GM12872 (cell line): ENCODE measurements around the gene MGAT1.

Source experiments
- TF ChIP-seq, protein P1 (sequence below): IDR thresholded peaks from 3 replicates; pipeline ENCODE4 v1.5.1; 2011; ENCODE audit warnings: low read depth, mild to moderate bottlenecking, low read length, moderate library complexity; ENCODE audit not compliant: insufficient read depth

MGAT1 gene

GRCh38 chr5:180798193-180798592, 4.4 kb downstream of the MGAT1 start:
- TF ChIP-seq, protein P1, sequence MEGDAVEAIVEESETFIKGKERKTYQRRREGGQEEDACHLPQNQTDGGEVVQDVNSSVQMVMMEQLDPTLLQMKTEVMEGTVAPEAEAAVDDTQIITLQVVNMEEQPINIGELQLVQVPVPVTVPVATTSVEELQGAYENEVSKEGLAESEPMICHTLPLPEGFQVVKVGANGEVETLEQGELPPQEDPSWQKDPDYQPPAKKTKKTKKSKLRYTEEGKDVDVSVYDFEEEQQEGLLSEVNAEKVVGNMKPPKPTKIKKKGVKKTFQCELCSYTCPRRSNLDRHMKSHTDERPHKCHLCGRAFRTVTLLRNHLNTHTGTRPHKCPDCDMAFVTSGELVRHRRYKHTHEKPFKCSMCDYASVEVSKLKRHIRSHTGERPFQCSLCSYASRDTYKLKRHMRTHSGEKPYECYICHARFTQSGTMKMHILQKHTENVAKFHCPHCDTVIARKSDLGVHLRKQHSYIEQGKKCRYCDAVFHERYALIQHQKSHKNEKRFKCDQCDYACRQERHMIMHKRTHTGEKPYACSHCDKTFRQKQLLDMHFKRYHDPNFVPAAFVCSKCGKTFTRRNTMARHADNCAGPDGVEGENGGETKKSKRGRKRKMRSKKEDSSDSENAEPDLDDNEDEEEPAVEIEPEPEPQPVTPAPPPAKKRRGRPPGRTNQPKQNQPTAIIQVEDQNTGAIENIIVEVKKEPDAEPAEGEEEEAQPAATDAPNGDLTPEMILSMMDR: no peak

DNA sequence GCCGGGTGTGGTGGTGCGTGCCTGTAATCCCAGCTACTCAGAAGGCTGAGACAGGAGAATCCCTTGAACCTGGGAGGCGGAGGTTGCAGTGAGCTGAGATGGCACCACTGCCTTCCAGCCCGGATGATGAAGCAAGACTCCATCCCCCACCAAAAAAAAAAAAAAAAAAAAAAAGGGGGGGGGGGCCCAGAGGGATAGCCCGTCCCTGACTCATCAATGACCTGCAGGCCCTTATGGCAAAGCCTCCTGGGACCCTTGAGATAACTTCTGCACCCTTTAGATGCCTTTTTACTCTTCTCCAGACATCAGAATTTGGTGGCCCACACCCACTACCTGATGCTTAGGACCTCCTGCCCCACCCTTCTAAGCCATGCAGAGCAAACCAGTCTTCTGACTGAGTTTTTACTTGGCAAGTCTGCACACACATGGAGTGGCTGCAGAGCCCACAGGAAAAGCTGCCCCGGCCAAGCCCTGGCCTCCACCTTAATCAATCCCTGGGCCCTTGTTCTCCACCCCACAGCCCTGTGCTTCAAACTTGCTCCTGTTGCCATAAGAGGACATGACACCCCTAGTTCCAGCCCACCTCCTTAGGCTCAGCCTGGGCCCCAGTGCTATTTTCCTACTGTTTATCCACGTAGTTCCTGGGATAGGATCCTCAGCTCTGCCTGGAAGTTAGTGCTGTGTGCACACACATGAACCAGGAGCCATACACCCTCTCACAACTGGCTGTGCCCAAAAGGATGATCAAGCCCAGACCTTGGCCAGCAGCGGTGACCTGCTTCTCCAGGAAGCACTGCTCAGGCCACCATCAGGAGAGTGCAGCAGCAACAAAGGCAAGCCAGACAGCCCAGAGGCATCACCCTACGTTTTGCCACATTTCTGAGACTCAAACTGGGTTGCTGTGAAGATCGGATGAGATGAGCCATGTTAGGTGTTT, 5.1 kb downstream of the MGAT1 start:
- TF ChIP-seq, protein P1: no peak

GRCh38 chr5:180795771-180796313, 6.8 kb downstream of the MGAT1 start:
- TF ChIP-seq, protein P1: no peak

GRCh38 chr5:180792965-180793287, 9.7 kb downstream of the MGAT1 start:
- TF ChIP-seq, protein P1: no peak

GRCh38 chr5:180792287-180792964, 10.2 kb downstream of the MGAT1 start:
- TF ChIP-seq, protein P1: no peak

DNA sequence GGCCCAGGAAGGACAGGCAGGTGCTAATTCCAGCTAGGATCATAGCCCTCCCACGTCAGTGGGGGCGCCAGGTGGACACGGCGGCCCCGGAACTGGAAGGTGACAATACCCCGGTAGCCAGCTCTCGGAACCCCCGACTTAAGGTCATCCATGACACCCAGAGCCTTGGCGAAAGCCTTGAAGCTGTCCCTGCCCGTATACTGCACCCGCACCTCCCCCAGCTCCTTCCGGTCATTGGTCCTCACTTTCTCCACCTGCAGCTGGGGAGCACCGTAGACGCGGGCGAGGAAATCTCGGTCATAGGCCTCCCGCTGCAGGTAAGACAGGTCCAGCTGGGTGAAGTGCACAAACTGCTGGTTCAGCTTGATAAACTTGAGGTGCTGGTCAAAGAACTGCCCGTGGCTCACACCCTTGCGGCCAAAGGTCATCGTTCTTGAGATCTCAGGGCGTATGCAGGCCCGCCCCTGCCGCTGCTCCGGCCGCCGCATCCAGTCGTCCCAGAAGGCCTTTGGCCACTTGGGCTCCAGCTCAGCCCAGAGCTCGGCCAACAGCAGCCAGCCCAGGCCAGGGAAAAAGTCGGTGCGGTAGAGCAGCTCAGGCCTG, 10.9 kb downstream of the MGAT1 start:
- TF ChIP-seq, protein P1: no peak

- TF ChIP-seq, protein P1: no peak
Measured at GRCh38 chr5:180790524-180790923, 12.1 kb downstream of the MGAT1 start.
